Raji (cell line): ENCODE data around the gene PCNA.

Source experiments
- POLR2A ChIP-seq: IDR thresholded peaks from 2 replicates; pipeline ENCODE4 v1.6.1; 2011; ENCODE audit warnings: low read depth, low read length, control low read depth; ENCODE audit not compliant: insufficient read depth

The PCNA gene

DNA sequence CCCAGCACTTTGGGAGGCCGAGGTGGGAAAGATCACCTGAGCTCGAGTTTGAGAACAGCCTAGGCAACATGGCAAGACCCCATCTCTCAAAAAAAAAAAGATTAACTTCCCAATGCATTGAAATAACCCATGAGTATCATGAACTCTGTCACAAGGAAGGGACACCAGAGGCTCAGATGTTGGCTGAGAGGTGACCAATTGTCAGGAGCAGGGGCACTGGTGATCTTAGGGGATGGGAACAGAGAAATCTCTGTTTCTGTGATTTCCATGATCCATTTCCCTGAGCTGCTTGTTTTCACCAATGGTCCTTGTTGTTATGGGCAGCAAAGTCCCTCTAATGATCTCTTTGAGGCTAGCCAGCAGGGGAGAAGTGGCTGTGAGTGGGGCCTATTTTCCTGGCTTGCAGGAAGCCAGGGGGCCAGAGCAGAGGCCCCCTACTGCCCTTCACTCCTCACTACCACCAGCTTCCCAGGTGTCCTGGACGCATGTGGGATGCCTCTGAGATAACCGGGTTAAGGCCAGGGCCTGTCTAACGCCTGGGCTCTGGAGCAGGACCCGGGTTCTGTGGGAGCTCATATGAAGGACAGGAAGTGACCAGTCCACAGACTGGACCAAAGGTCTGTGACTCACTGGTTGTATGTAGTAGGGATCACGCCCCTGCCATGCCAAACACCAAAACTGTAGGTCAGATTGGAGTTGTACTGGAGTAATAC lies 54.4 kb downstream of the PCNA start:
- TF ChIP-seq POLR2A: no peak
